Gastrocnemius medialis (tissue), 4 donors: ENCODE data around the gene PSMC3.

Source experiments
- CTCF ChIP-seq, 5 experiments: fragments of 450-650 bp in 3 of 5; fragments of 200-600 bp in 2 of 5; sonication (generic) in 2 of 5; IDR thresholded peaks in 4 of 5; conservative IDR thresholded peaks in 1 of 5; 1 replicate in 4 of 5; 2 replicates in 1 of 5; pipeline ENCODE4 v1.5.1; 2016 to 2019; ENCODE audit warnings: antibody characterized with exemption in 5 of 5, mild to moderate bottlenecking in 3 of 5, moderate library complexity in 3 of 5
- POLR2A ChIP-seq, 2 donors: fragments of 450-650 bp; IDR thresholded peaks; one replicate each; pipeline ENCODE4 v1.6.1; 2017; ENCODE audit warnings: antibody characterized with exemption in 2 of 2, mild to moderate bottlenecking in 2 of 2, moderate library complexity in 2 of 2

DNA sequence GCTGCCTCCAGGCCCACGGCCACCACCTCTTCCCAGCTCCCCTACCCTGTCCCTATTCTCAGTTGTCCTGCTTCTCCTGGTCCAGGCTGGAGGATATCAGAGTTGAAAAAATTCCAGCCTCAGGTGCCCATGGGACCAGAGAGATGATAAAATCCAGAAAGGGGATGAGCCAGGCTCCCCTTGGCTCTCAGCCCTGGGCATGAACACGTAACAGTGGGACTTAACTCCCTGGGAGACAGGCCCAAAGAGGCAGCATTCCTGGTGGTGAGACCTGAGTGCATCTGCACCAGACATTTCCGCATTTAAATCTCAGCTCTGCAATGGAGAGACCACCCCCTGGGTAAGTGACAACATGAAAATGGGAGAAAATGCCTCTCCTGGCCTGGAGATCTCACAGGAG, 28.2 kb downstream of the PSMC3 start:
- TF ChIP-seq CTCF (IDR thresholded peaks at IDR 0.05 in 4 of 5, conservative IDR thresholded peaks at IDR 0.05 in 1 of 5) (no peak), POLR2A (IDR thresholded peaks at IDR 0.05) (no peak)
